DOHH2 (cell line): ENCODE measurements around the gene OCA2.

Source experiments
- EZH2phosphoT487 ChIP-seq: fragments of 200-600 bp; sonication (generic); IDR thresholded peaks from 2 replicates; pipeline ENCODE4 v1.6.1; 2017; ENCODE audit warnings: borderline replicate concordance, mild to moderate bottlenecking, antibody characterized with exemption, low read length, moderate library complexity, mixed read lengths
- TF ChIP-seq, protein P1 (sequence below): fragments of 200-600 bp; sonication (generic); IDR thresholded peaks from one replicate; pipeline ENCODE4 v1.5.1; 2014; ENCODE audit warnings: antibody characterized with exemption, mild to moderate bottlenecking, low read depth, low read length; ENCODE audit not compliant: poor library complexity, severe bottlenecking

DNA sequence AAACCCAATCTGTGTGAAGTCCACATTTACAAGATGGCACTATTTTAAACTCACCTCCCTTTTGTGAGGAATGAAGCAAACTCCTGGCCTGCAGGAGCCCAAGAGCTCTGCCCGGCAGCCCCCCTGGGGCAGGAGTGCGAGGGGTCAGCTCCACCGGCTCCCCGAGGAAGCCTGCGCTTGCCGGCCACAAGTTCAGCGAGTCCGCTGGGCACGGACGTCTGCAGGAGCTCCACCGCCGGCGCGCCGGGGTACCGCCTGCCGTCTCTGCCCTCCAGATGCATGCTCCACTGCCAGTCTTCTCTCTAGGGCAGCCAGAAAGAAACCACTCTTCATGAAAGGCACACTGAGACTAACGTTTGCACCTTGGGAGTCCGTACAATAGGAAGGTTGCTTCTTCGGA, 17.5 kb downstream of the OCA2 start:
- TF ChIP-seq, protein P1, sequence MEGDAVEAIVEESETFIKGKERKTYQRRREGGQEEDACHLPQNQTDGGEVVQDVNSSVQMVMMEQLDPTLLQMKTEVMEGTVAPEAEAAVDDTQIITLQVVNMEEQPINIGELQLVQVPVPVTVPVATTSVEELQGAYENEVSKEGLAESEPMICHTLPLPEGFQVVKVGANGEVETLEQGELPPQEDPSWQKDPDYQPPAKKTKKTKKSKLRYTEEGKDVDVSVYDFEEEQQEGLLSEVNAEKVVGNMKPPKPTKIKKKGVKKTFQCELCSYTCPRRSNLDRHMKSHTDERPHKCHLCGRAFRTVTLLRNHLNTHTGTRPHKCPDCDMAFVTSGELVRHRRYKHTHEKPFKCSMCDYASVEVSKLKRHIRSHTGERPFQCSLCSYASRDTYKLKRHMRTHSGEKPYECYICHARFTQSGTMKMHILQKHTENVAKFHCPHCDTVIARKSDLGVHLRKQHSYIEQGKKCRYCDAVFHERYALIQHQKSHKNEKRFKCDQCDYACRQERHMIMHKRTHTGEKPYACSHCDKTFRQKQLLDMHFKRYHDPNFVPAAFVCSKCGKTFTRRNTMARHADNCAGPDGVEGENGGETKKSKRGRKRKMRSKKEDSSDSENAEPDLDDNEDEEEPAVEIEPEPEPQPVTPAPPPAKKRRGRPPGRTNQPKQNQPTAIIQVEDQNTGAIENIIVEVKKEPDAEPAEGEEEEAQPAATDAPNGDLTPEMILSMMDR, result no peak
- TF ChIP-seq EZH2phosphoT487, result no peak
